Superior temporal gyrus (tissue), 1 donor: ENCODE data around the gene CNPY4.

Source experiments
- DNase-seq: peaks from one replicate; pipeline ENCODE4 v3.0.0-alpha.2; 2016; ENCODE audit errors: extremely low spot score

The CNPY4 gene, protein sequence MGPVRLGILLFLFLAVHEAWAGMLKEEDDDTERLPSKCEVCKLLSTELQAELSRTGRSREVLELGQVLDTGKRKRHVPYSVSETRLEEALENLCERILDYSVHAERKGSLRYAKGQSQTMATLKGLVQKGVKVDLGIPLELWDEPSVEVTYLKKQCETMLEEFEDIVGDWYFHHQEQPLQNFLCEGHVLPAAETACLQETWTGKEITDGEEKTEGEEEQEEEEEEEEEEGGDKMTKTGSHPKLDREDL

GRCh38 chr7:100119072-100119969, at the start of gene CNPY4, which contains the start of gene TAF6:
Gene CNPY4, plus strand, starts transcription at chr7:100119634. Its CDS starts 111 bp downstream, at chr7:100119745.
Gene TAF6, minus strand, starts transcription at chr7:100119358. Its CDS starts 5,149 bp downstream, at chr7:100114209.
- DNase-seq, result peak; percentile 99

- DNase-seq, result no peak
Measured at GRCh38 chr7:100069991-100070390, 49.4 kb upstream of the CNPY4 start.

DNA sequence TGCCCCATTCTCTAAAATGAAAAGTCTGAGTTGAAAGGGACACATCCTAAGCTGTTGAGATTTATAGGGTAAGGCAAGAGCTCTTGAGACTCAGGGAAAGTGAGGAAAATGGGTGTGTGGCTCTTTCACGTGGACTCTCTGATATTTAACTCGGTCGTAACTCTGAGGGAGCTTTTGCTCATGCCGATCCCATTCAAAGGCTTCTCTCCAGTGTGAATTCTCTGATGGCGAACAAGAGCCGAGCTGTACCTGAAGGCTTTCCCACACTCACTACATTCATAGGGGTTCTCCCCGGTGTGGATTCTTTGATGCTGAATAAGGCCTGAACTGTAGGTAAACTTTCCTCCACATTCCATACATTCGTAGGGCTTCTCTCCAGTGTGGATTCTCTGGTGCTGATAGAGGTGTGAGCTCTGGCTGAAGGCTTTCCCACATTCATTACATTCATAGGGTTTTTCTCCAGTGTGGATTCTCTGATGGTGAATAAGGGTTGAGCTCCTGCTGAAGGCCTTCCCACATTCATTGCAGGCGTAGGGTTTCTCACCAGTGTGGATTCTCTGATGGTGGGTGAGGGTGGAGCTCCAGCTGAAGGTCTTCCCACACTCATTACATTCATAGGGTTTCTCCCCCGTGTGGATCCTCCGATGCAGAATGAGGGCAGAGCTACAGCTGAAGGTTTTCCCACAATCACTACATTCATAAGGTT, 48.3 kb upstream of the CNPY4 start:
- no peak for DNase-seq

DNA sequence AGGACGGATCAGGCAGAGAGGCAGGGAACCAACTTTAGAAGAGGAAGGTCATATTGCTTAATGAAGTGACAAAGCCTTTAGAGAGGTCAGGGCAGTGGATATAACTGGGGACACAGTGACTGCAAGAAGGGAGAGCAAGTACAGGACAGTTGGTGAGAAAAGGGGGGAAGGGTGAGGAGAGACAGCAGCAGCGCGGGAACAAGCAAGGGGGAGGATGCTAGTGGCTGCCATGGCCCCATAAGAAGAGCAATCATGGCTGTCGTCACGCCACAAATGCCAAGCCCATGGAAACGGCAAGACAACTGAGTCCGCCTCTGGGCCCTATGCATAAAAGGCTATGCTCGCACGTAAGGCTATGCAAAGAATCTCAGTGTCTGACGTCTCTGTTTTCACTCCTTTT, 47.0 kb upstream of the CNPY4 start:
- no peak for DNase-seq

DNA sequence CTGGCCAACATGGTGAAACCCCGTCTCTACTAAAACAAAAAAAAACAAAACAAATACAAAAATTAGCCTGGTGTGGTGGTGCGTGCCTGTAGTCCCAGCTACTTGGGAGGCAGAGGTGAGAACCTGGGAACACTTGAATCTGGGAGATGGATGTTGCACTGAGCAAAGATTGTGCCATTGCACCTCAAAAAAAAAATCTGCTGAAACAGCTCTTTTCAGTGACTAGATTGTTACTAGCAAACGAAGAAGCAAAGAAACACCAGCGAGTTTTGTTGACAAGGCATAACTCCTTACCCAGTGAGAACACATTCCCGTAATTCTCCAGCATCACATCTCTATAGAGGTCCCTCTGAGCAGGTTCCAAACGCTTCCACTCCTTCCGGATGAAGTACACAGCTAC, 44.6 kb upstream of the CNPY4 start:
- no peak for DNase-seq

DNA sequence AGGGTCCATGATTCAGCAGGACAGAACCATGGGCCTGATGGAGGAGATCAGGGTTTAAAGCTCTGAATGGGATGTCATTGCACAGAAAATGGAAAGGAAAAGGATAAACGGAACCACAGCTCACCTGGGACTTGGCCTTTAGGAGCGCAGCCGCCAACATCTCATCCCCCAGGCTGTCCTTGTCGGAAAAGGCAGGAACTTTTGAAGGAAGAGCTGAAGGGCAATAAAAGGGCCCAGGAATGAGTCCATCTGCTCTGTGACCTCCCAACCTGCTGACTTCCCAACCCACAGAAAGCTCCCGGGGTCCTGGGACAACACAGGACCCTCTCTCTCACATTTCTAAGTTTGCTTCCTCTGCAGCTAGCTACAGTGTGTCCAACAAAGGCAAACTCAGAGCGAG, 44.0 kb upstream of the CNPY4 start:
- no peak for DNase-seq

GRCh38 chr7:100077205-100077604, 42.2 kb upstream of the CNPY4 start:
- no peak for DNase-seq

- DNase-seq, result peak; percentile 91
Measured at GRCh38 chr7:100079024-100079560, 40.3 kb upstream of the CNPY4 start.

GRCh38 chr7:100080907-100081534, 38.4 kb upstream of the CNPY4 start:
- no peak for DNase-seq

GRCh38 chr7:100081535-100082102, 37.8 kb upstream of the CNPY4 start, which contains the start of gene ZNF3:
Gene ZNF3, minus strand, starts transcription at chr7:100081723. Its CDS starts 4,366 bp downstream, at chr7:100077357.
- peak; percentile 99 for DNase-seq

- no peak for DNase-seq
Measured at GRCh38 chr7:100082978-100083377, 36.5 kb upstream of the CNPY4 start.

DNA sequence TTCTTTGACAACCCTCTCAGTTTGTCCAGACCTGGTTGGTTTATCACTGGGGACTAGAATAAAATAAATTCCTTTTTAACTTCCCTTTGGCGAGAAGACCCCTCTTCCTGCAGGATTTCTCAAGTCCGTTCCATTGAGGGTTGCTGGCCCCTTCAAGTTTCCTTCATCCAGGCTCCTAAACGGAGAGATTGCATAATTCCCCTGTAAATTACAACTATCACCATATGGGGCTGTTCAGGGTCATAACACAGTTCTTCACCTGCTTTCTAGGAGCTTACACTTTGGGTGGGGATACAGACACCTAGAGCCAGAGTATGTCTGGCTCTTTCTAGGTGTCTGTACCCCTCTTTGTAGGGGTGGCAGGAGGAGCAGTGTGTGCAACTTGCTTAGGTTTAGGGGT, 33.9 kb upstream of the CNPY4 start:
- no peak for DNase-seq

GRCh38 chr7:100087055-100087750, 32.2 kb upstream of the CNPY4 start:
- DNase-seq, result no peak

GRCh38 chr7:100088095-100088620, 31.3 kb upstream of the CNPY4 start:
- no peak for DNase-seq

DNA sequence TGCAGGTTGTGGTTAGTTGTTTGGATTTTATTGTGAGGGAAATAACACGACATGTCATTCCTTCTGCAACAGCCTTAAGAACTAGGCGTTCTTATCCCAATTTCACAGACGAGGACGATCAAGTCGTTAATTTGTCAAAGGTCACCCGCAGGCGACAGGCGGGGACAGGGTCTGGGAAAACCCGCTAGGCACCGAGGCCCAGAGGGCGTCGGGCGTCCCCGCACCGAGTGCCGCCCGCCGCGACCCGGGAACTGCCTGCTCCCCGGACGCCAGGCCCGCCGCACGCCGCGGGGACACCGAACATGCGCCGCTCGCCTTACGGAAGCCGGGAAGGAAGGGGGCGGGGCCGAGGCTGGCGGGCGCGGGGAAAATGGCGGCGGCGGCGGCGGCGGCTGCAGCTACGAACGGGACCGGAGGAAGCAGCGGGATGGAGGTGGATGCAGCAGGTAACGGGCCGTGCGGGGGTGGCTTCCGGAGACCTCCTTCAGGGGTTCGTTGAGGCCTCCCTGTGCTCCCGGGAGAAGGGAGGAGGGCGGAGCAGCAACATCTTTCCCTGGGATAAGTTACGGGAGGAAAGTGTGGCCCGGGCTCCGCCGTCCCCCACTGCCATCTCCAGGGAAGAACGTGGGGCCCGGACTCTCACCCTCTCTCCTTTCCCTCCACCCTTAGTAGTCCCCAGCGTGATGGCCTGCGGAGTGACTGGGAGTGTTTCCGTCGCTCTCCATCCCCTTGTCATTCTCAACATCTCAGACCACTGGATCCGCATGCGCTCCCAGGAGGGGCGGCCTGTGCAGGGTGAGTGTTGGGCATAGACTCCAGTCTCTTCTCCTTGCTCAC, 30.6 kb upstream of the CNPY4 start, which contains the start of gene COPS6:
Gene COPS6, plus strand, starts transcription at position 349 of the 837 bp plus-strand sequence. Its CDS starts 22 bp downstream, at position 371.
- peak; percentile 81 for DNase-seq

GRCh38 chr7:100089458-100090196, 29.8 kb upstream of the CNPY4 start:
- no peak for DNase-seq

DNA sequence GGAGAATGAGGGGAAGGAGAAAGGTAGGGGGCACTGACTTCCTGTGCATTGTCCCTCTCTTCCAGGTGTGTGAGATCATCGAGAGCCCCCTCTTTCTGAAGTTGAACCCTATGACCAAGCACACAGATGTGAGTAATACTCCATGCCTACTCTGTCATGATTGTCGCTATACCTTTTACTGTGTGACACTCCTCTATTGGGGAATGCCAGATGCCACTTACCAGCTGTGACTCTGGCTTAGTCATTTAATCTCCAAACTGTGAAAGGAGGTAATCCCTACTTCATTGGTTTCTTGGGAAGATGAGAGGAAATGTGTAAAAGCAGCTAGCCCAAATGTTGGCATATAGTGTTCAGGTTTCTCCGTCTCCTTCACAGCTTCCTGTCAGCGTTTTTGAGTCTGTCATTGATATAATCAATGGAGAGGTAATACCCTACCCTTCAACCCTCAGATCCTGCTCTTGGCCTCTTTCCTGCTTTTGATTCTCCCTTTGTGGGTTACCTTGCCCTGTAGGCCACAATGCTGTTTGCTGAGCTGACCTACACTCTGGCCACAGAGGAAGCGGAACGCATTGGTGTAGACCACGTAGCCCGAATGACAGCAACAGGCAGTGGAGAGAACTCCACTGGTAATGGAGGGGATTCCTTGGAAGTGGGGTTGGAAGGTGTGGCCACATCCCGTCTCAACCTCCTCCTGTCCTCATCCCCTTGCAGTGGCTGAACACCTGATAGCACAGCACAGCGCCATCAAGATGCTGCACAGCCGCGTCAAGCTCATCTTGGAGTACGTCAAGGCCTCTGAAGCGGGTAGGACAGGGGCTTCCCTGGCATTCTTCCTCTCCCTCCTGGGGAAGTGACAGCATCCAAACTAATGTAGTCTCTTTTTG, 28.7 kb upstream of the CNPY4 start:
- no peak for DNase-seq
